Stimulated activated CD4-positive, alpha-beta T cell treated with anti-CD3 and anti-CD28 coated beads, Interleukin-12 subunit alpha, Interleukin-12 subunit beta, amount 100 ng/mL, for 4 hours (primary cell): ENCODE results near the gene FDXR.

ENCODE experiments used
- DNase-seq: peaks from one replicate; pipeline ENCODE4 v3.0.0-alpha.2; 2020

FDXR gene

GRCh38 chr17:74893936-74894671 lies 21.3 kb upstream of the FDXR start:
- DNase-seq, result no peak

- no peak for DNase-seq
Observed at GRCh38 chr17:74892974-74893911, 20.4 kb upstream of the FDXR start, which contains the start of gene FADS6. Gene FADS6, minus strand, starts transcription at chr17:74893633. Its CDS starts 38 bp downstream, at chr17:74893595.

- no peak for DNase-seq
Observed at GRCh38 chr17:74892013-74892841, 19.4 kb upstream of the FDXR start.

- DNase-seq, result no peak
Observed at GRCh38 chr17:74890554-74890953, 17.8 kb upstream of the FDXR start.

- DNase-seq, result no peak
Observed at GRCh38 chr17:74888469-74888868, 15.7 kb upstream of the FDXR start.

GRCh38 chr17:74883241-74883745 lies 10.5 kb upstream of the FDXR start:
- DNase-seq, result no peak

GRCh38 chr17:74882517-74883240 lies 9.9 kb upstream of the FDXR start:
- DNase-seq, result no peak

GRCh38 chr17:74881073-74881472 lies 8.3 kb upstream of the FDXR start:
- no peak for DNase-seq

GRCh38 chr17:74879308-74879707 lies 6.5 kb upstream of the FDXR start:
- DNase-seq, result no peak

GRCh38 chr17:74878658-74879057 lies 5.9 kb upstream of the FDXR start:
- DNase-seq, result no peak

GRCh38 chr17:74877592-74878548 lies 5.1 kb upstream of the FDXR start:
- no peak for DNase-seq

- DNase-seq, result no peak
Observed at GRCh38 chr17:74875977-74876593, 3.3 kb upstream of the FDXR start.

- DNase-seq, result no peak
Observed at GRCh38 chr17:74875155-74875976, 2.6 kb upstream of the FDXR start.

- no peak for DNase-seq
Observed at GRCh38 chr17:74874615-74875037, 1.8 kb upstream of the FDXR start.

- no peak for DNase-seq
Observed at GRCh38 chr17:74873874-74874614, 1.2 kb upstream of the FDXR start.

- peak; percentile 99 for DNase-seq
Observed at GRCh38 chr17:74873037-74873873, 461 bp upstream of the FDXR start.

- DNase-seq, result no peak
Observed at GRCh38 chr17:74871356-74872076, 1.3 kb downstream of the FDXR start.
